Activated CD4-positive, CD25-positive, alpha-beta regulatory T cell treated with anti-CD3 and anti-CD28 coated beads, Interleukin-2, amount 50 U/mL, for 16 hours (primary cell): Measurements from ENCODE around the gene ZFYVE26.

Experiments used
- DNase-seq: peaks from one replicate; pipeline ENCODE4 v3.0.0-alpha.2; 2020; ENCODE audit warnings: low read depth, low spot score

Gene ZFYVE26

GRCh38 chr14:67815573-67816225 is 691 bp downstream of the ZFYVE26 start:
- no peak for DNase-seq

- DNase-seq, result no peak
Measured at GRCh38 chr14:67814821-67815220, 1.6 kb downstream of the ZFYVE26 start.

- DNase-seq, result no peak
Measured at GRCh38 chr14:67806246-67806645, 10.1 kb downstream of the ZFYVE26 start.

- no peak for DNase-seq
Measured at GRCh38 chr14:67800743-67801142, 15.6 kb downstream of the ZFYVE26 start.

GRCh38 chr14:67798731-67799130 is 17.7 kb downstream of the ZFYVE26 start:
- DNase-seq, result no peak

- DNase-seq, result no peak
Measured at GRCh38 chr14:67787673-67788072, 28.7 kb downstream of the ZFYVE26 start.

GRCh38 chr14:67785270-67786109 is 30.9 kb downstream of the ZFYVE26 start:
- no peak for DNase-seq

GRCh38 chr14:67784244-67784823 is 32.1 kb downstream of the ZFYVE26 start:
- no peak for DNase-seq

- DNase-seq, result no peak
Measured at GRCh38 chr14:67782090-67782489, 34.3 kb downstream of the ZFYVE26 start.

- no peak for DNase-seq
Measured at GRCh38 chr14:67778792-67779191, 37.6 kb downstream of the ZFYVE26 start.

GRCh38 chr14:67776653-67777322 is 39.6 kb downstream of the ZFYVE26 start:
- DNase-seq, result no peak

GRCh38 chr14:67773844-67774377 is 42.5 kb downstream of the ZFYVE26 start:
- no peak for DNase-seq

GRCh38 chr14:67768219-67768618 is 48.2 kb downstream of the ZFYVE26 start:
- DNase-seq, result no peak

- no peak for DNase-seq
Measured at GRCh38 chr14:67766035-67766680, 50.2 kb downstream of the ZFYVE26 start.

GRCh38 chr14:67765192-67765834 is 51.1 kb downstream of the ZFYVE26 start:
- DNase-seq, result no peak

- no peak for DNase-seq
Measured at GRCh38 chr14:67764496-67764895, 51.9 kb downstream of the ZFYVE26 start.

GRCh38 chr14:67763158-67763822 is 53.1 kb downstream of the ZFYVE26 start:
- no peak for DNase-seq

- DNase-seq, result no peak
Measured at GRCh38 chr14:67762051-67762450, 54.3 kb downstream of the ZFYVE26 start.

- no peak for DNase-seq
Measured at GRCh38 chr14:67759916-67760315, 56.5 kb downstream of the ZFYVE26 start.

- no peak for DNase-seq
Measured at GRCh38 chr14:67757175-67757574, 59.2 kb downstream of the ZFYVE26 start.
